ENCODE measurements around the gene MISP.

DNA sequence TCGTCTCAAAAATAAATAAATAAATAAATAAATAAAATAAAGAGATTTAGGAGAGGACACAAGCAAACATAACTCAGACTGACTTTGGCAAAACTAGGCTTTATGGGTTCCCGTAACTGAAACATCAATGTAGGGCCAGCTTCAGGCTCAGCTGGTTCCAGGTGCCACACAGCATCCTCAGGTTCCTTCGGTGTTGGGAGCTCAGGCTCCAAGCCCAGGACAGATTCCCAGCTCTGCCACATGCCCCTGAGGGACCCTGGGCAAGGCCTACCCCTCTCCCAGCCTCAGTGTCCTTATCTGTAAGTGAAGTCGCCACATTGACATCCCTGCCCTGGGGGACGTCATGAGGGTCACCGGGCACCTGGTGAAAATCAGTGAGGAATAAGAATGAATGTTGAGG is 18.7 kb downstream of the MISP start:
- TF ChIP-seq CTCF (IDR thresholded peaks at IDR 0.05): no peak
- TF ChIP-seq POLR2A (IDR thresholded peaks at IDR 0.05): no peak
- TF ChIP-seq POLR2AphosphoS5 (IDR thresholded peaks at IDR 0.05): no peak

Measured in breast epithelium (tissue), 3 donors.